Measurements from ENCODE around the gene SH3BGR.
"Not testable (repeated sequence)": the region's sequence is repeated elsewhere in the genome, so short reads cannot be mapped to it uniquely, and the experiment has no call there.

The SH3BGR gene

GRCh38 chr21:39515684-39516472 is 64.1 kb downstream of the SH3BGR start:
- no peak for ATAC-seq
- no peak for DNase-seq

GRCh38 chr21:39518055-39518846 is 66.5 kb downstream of the SH3BGR start:
- peak; percentile 26 for DNase-seq
- no peak for ATAC-seq

GRCh38 chr21:39518847-39519210 is 67.1 kb downstream of the SH3BGR start:
- ATAC-seq (no peak), DNase-seq (no peak)

GRCh38 chr21:39519835-39520234 is 68.1 kb downstream of the SH3BGR start:
- DNase-seq (no peak), ATAC-seq (no peak)

GRCh38 chr21:39523399-39523798 is 71.6 kb downstream of the SH3BGR start:
- ATAC-seq = no peak

GRCh38 chr21:39523915-39524314 is 72.1 kb downstream of the SH3BGR start:
- ATAC-seq = no peak

More at GRCh38 chr21:39523399-39523798, 71.6 kb downstream of the SH3BGR start:
- no peak for DNase-seq

GRCh38 chr21:39525129-39525528 is 73.4 kb downstream of the SH3BGR start:
- no peak for ATAC-seq
- DNase-seq = no peak

More at GRCh38 chr21:39523915-39524314, 72.1 kb downstream of the SH3BGR start:
- no peak for DNase-seq

- no peak for DNase-seq
- ATAC-seq = no peak
Observed at GRCh38 chr21:39525601-39526000, 73.8 kb downstream of the SH3BGR start.

- ATAC-seq (no peak), DNase-seq (no peak)
Observed at GRCh38 chr21:39527067-39527595, 75.4 kb downstream of the SH3BGR start.

GRCh38 chr21:39527664-39528381 is 76.1 kb downstream of the SH3BGR start:
- peak; percentile 10 for ATAC-seq
- no peak for DNase-seq

GRCh38 chr21:39529026-39529425 is 77.3 kb downstream of the SH3BGR start:
- no peak for DNase-seq
- ATAC-seq = no peak

GRCh38 chr21:39531064-39531463 is 79.3 kb downstream of the SH3BGR start:
- DNase-seq = no peak
- no peak for ATAC-seq

GRCh38 chr21:39531840-39532239 is 80.1 kb downstream of the SH3BGR start:
- DNase-seq (no peak), ATAC-seq (no peak)

- ATAC-seq = no peak
Observed at GRCh38 chr21:39533545-39534380, 82.0 kb downstream of the SH3BGR start.

GRCh38 chr21:39535646-39536437 is 84.1 kb downstream of the SH3BGR start:
- DNase-seq (no peak), ATAC-seq (no peak)

More at GRCh38 chr21:39533545-39534380, 82.0 kb downstream of the SH3BGR start:
- no peak for DNase-seq

- DNase-seq (no peak), ATAC-seq (no peak)
Observed at GRCh38 chr21:39536835-39537234, 85.1 kb downstream of the SH3BGR start.

- ATAC-seq = no peak
- DNase-seq = no peak
Observed at GRCh38 chr21:39537571-39537970, 85.8 kb downstream of the SH3BGR start.

- DNase-seq (no peak), ATAC-seq (no peak)
Observed at GRCh38 chr21:39538453-39539042, 86.8 kb downstream of the SH3BGR start.

- not testable (repeated sequence) for ATAC-seq, DNase-seq
Observed at GRCh38 chr21:39540367-39540766, 88.6 kb downstream of the SH3BGR start.

- ATAC-seq = no peak
- no peak for DNase-seq
Observed at GRCh38 chr21:39542736-39543135, 91.0 kb downstream of the SH3BGR start.
